Erythroblast (primary cell): ENCODE data around the gene AGAP1.
A peak's percentile ranks its signal among the peaks of the same experiment; 100 is the strongest.

Experiments
- DNase-seq, 2 experiments: peaks; one replicate each; lab custom pipeline; 2025; lab: John Stamatoyannopoulos, UW
- GATA1 ChIP-seq: IDR thresholded peaks from 2 replicates; pipeline ENCODE4 v1.6.1; 2011; ENCODE audit warnings: low read depth, mild to moderate bottlenecking, control low read depth, low read length, moderate library complexity
- POLR2A ChIP-seq: IDR thresholded peaks from 2 replicates; pipeline ENCODE4 v1.6.1; 2011; ENCODE audit warnings: mild to moderate bottlenecking, low read length

The AGAP1 gene

GRCh38 chr2:235722869-235723268 lies 229.0 kb downstream of the AGAP1 start:
- TF ChIP-seq POLR2A (no peak), GATA1 (no peak)
- DNase-seq, result no peak

GRCh38 chr2:235723371-235723770 lies 229.5 kb downstream of the AGAP1 start:
- no peak for TF ChIP-seq POLR2A
- TF ChIP-seq GATA1, result no peak
- no peak for DNase-seq

GRCh38 chr2:235723811-235724465 lies 230.1 kb downstream of the AGAP1 start:
- no peak for TF ChIP-seq POLR2A
- TF ChIP-seq GATA1, result no peak
- DNase-seq, result no peak

GRCh38 chr2:235725016-235725489 lies 231.2 kb downstream of the AGAP1 start:
- TF ChIP-seq GATA1 (no peak), POLR2A (no peak)
- DNase-seq, result no peak

- no peak for DNase-seq
- no peak for TF ChIP-seq POLR2A
Measured at GRCh38 chr2:235725841-235726240, 232.0 kb downstream of the AGAP1 start.

- TF ChIP-seq GATA1, result no peak
- no peak for TF ChIP-seq POLR2A
Measured at GRCh38 chr2:235726554-235726953, 232.7 kb downstream of the AGAP1 start.

DNA sequence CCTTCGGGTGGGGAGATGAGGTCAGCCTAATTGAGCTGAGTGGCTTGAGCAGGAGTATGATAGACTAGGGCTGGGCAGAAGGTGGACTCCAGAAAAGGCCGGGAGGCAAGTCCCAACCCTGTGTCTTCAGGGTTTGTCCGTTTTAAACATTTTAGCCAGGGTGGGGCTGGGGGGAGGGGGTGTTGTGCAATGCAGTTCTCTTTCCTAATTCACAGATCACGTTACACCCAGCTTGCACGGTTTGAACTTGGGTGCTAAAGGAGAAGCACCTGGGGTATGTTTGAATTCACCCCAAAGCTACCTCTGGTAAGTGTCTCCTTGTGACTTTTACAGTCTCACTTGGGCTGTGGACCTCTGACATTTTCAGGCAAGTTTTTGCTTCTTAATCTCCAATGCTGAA lies 233.3 kb downstream of the AGAP1 start:
- TF ChIP-seq GATA1 (no peak), POLR2A (no peak)
- DNase-seq, result no peak

More at GRCh38 chr2:235726554-235726953, 232.7 kb downstream of the AGAP1 start:
- DNase-seq, result no peak

GRCh38 chr2:235727891-235728799 lies 234.3 kb downstream of the AGAP1 start:
- TF ChIP-seq POLR2A (no peak), GATA1 (no peak)

DNA sequence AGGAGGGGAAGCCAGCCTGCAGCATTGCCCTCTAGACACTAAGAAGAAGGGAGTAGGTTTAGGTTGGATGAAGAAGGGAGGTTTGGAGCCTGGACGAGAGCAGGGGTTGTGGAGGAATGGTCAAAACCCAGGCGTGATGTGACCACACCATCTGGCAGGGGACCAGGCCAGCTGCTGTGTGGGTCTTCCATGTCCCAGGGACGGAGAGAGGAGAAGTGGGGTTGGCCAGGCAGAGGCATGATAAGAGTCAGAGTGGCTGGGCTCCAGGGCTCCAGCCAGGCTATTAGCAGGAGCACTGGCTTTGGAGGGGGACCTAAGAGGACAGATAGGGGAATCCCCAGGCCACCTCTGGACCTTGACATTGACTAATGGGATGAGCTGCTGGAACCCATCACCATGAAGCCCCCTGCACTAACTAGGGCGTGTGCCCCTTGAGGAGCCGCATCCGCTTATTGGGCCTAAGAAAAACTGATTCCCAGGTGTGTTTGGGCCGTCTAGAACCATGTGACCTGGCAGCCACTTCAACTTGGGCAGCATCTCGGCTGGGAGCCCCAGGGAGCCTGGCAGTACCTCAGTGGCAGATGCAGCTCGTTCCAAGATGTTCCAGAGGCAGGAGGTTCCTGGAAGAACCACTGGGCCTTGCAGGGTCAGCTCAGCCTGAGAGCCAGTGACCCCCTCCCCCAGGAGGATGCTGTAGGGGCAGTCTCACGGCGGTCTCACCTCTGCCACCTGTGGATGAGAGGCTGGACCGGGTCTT lies 235.1 kb downstream of the AGAP1 start:
- TF ChIP-seq POLR2A (no peak), GATA1 (no peak)
- no peak for DNase-seq

More at GRCh38 chr2:235727891-235728799, 234.3 kb downstream of the AGAP1 start:
- DNase-seq, result no peak

DNA sequence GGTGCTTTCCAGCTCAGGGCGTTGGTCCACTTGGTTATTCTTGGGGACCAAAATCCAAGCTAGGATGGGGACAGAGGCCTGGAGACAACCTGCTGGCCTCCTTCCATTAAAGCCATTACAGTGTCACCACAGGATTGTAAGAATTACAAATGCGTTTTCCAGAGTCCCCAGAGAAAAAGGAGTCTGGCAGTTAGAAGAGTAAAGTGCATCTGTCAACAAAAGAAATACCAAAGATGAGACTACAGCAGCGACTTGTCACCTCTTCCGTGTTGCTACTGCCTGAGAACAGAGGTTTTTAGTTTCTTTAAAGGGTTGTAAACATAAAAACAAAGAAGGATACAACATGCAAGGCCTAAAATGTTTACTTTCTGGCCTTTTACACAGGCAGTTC lies 235.7 kb downstream of the AGAP1 start:
- TF ChIP-seq GATA1 (no peak), POLR2A (no peak)
- no peak for DNase-seq

- no peak for DNase-seq
- no peak for TF ChIP-seq POLR2A
- no peak for TF ChIP-seq GATA1
Measured at GRCh38 chr2:235730115-235730514, 236.3 kb downstream of the AGAP1 start.

DNA sequence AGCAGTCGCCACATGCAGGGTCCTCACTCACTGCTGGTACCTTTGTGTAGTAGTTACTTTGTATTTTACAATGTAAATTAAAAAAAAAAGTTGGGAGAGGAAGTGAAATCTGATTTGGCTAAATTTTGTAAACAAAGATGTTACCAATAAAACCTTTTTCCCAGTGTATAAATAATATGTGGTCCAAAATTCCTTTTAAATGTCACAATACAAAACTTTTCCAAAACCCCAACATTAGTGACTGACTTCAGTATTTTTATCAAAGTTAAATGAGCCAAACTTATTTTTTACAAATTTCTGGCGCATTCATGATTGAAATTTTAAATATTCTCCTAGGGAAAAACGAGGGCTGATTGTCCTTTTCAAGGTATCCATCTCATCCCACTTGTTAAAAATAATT lies 239.9 kb downstream of the AGAP1 start:
- DNase-seq, result no peak
- no peak for TF ChIP-seq POLR2A
- no peak for TF ChIP-seq GATA1

- TF ChIP-seq GATA1 (no peak), POLR2A (no peak)
- DNase-seq, result peak; percentile 40 to 48
Measured at GRCh38 chr2:235734168-235734567, 240.3 kb downstream of the AGAP1 start.
